Activated T-helper 1 cell treated with anti-CD3 and anti-CD28 coated beads, Interleukin-12 subunit alpha, Interleukin-12 subunit beta, Interleukin-2, Interleukin-4 antibody, amounts not matched to agents 30 ng/mL and 10 ng/mL and 1 ng/mL, durations not matched to agents 14 hours and 24 hours and 36 hours (primary cell): ENCODE data around the gene FARP1. TPM values are rescaled to one million over a fixed set of nuclear protein-coding genes. Genes with fewer than 3 reads are reported as not detected.

ENCODE experiments used
- DNase-seq: peaks from one replicate; pipeline ENCODE4 v3.0.0; 2021; ENCODE audit warnings: low spot score
- H3K27ac Mint-ChIP-seq: one replicate; pipeline ENCODE4 v1.8.0; 2021; ENCODE audit warnings: mild to moderate bottlenecking, mixed read lengths
- H3K27me3 Mint-ChIP-seq: one replicate; pipeline ENCODE4 v1.8.0; 2022; ENCODE audit warnings: mild to moderate bottlenecking, moderate library complexity, mixed read lengths; ENCODE audit not compliant: insufficient read depth
- H3K36me3 Mint-ChIP-seq: one replicate; pipeline ENCODE4 v1.8.0; 2021; ENCODE audit warnings: low read depth, mixed read lengths
- H3K4me1 Mint-ChIP-seq: one replicate; pipeline ENCODE4 v1.8.0; 2021; ENCODE audit warnings: low read depth, mixed read lengths
- H3K4me3 Mint-ChIP-seq: one replicate; pipeline ENCODE4 v1.8.0; 2021; ENCODE audit warnings: mild to moderate bottlenecking, moderate library complexity, mixed read lengths
- H3K9me3 Mint-ChIP-seq: one replicate; pipeline ENCODE4 v1.8.0; 2021; ENCODE audit warnings: mixed read lengths
- intact Hi-C: fragments of 100-400 bp; cut with micrococcal nuclease; formaldehyde crosslinking; loops from one replicate; pipeline ENCODE4 v1.15.1; 2024
- total RNA-seq: library from RNA; stranded (reverse); gene quantifications from 2 replicates; pipeline ENCODE4 v1.2.3, GENCODE V29; 2022

FARP1 gene
- total RNA-seq, 1 donor from 2014 or later = 0.34 TPM

GRCh38 chr13:98315466-98315865, 172.6 kb downstream of the FARP1 start:
- Mint-ChIP-seq H3K4me3 (no peak overlapping the region), H3K9me3 (no peaks in the 10 kb centered on the region), H3K27ac (no peak overlapping the region), H3K4me1 (no peaks in the 10 kb centered on the region), H3K27me3 (peaks cover 3% of the 10 kb centered on the region), H3K36me3 (no peaks in the 10 kb centered on the region)
- no peak for DNase-seq
- intact Hi-C loops = no loop called here

- Mint-ChIP-seq H3K9me3 (no peaks in the 10 kb centered on the region), H3K36me3 (no peaks in the 10 kb centered on the region), H3K4me1 (no peaks in the 10 kb centered on the region), H3K4me3 (no peak overlapping the region), H3K27ac (no peak overlapping the region), H3K27me3 (peaks cover 3% of the 10 kb centered on the region)
- intact Hi-C loops = no loop called here
- no peak for DNase-seq
Observed at GRCh38 chr13:98315902-98316301, 173.0 kb downstream of the FARP1 start.

GRCh38 chr13:98317573-98318171, 174.8 kb downstream of the FARP1 start:
- no peak for DNase-seq
- no peak overlapping the region for H3K4me3 Mint-ChIP-seq
- H3K36me3 Mint-ChIP-seq = no peaks in the 10 kb centered on the region
- peaks cover 3% of the 10 kb centered on the region for H3K27me3 Mint-ChIP-seq
- no peaks in the 10 kb centered on the region for H3K9me3 Mint-ChIP-seq
- no peak overlapping the region for H3K27ac Mint-ChIP-seq
- intact Hi-C loops = no loop called here
- H3K4me1 Mint-ChIP-seq = no peaks in the 10 kb centered on the region

- no peak overlapping the region for H3K4me3 Mint-ChIP-seq
- no peak overlapping the region for H3K27ac Mint-ChIP-seq
- no peaks in the 10 kb centered on the region for H3K4me1 Mint-ChIP-seq
- no peaks in the 10 kb centered on the region for H3K9me3 Mint-ChIP-seq
- DNase-seq = no peak
- H3K36me3 Mint-ChIP-seq = no peaks in the 10 kb centered on the region
- intact Hi-C loops = no loop called here
- peaks cover 3% of the 10 kb centered on the region for H3K27me3 Mint-ChIP-seq
Observed at GRCh38 chr13:98318263-98318878, 175.5 kb downstream of the FARP1 start.

- Mint-ChIP-seq H3K36me3 (no peaks in the 10 kb centered on the region), H3K4me3 (no peak overlapping the region), H3K4me1 (no peaks in the 10 kb centered on the region), H3K27ac (no peak overlapping the region), H3K27me3 (peaks cover 5% of the 10 kb centered on the region), H3K9me3 (no peaks in the 10 kb centered on the region)
- intact Hi-C loops = no loop called here
- no peak for DNase-seq
Observed at GRCh38 chr13:98320561-98321105, 177.7 kb downstream of the FARP1 start.

- H3K4me1 Mint-ChIP-seq = no peaks in the 10 kb centered on the region
- no peak overlapping the region for H3K27ac Mint-ChIP-seq
- peaks cover 5% of the 10 kb centered on the region for H3K27me3 Mint-ChIP-seq
- intact Hi-C loops = no loop called here
- H3K36me3 Mint-ChIP-seq = no peaks in the 10 kb centered on the region
- no peak for DNase-seq
- H3K9me3 Mint-ChIP-seq = no peaks in the 10 kb centered on the region
- no peak overlapping the region for H3K4me3 Mint-ChIP-seq
Observed at GRCh38 chr13:98321395-98321794, 178.5 kb downstream of the FARP1 start.

- no peaks in the 10 kb centered on the region for H3K36me3 Mint-ChIP-seq
- H3K9me3 Mint-ChIP-seq = no peaks in the 10 kb centered on the region
Observed at GRCh38 chr13:98322091-98322718, 179.3 kb downstream of the FARP1 start.

GRCh38 chr13:98324105-98324504, 181.2 kb downstream of the FARP1 start:
- peaks cover 2% of the 10 kb centered on the region for H3K27me3 Mint-ChIP-seq
- intact Hi-C loops = no loop called here
- no peaks in the 10 kb centered on the region for H3K9me3 Mint-ChIP-seq
- H3K27ac Mint-ChIP-seq = no peak overlapping the region
- H3K4me1 Mint-ChIP-seq = no peaks in the 10 kb centered on the region
- H3K4me3 Mint-ChIP-seq = no peak overlapping the region
- H3K36me3 Mint-ChIP-seq = no peaks in the 10 kb centered on the region
- DNase-seq = no peak

More at GRCh38 chr13:98322091-98322718, 179.3 kb downstream of the FARP1 start:
- intact Hi-C loops = no loop called here
- Mint-ChIP-seq H3K4me1 (no peaks in the 10 kb centered on the region), H3K4me3 (no peak overlapping the region), H3K27ac (no peak overlapping the region), H3K27me3 (peaks cover 5% of the 10 kb centered on the region)
- DNase-seq = no peak

- no peak for DNase-seq
- no peak overlapping the region for H3K4me3 Mint-ChIP-seq
- no peaks in the 10 kb centered on the region for H3K4me1 Mint-ChIP-seq
- H3K27me3 Mint-ChIP-seq = peaks cover 2% of the 10 kb centered on the region
- H3K36me3 Mint-ChIP-seq = no peaks in the 10 kb centered on the region
- no peaks in the 10 kb centered on the region for H3K9me3 Mint-ChIP-seq
- no peak overlapping the region for H3K27ac Mint-ChIP-seq
- intact Hi-C loops = no loop called here
Observed at GRCh38 chr13:98325724-98326123, 182.8 kb downstream of the FARP1 start.

GRCh38 chr13:98326291-98326690, 183.4 kb downstream of the FARP1 start:
- Mint-ChIP-seq H3K4me3 (no peak overlapping the region), H3K4me1 (no peaks in the 10 kb centered on the region), H3K27me3 (peaks cover 2% of the 10 kb centered on the region), H3K9me3 (no peaks in the 10 kb centered on the region), H3K27ac (no peak overlapping the region), H3K36me3 (no peaks in the 10 kb centered on the region)
- DNase-seq = no peak
- intact Hi-C loops = no loop called here

GRCh38 chr13:98327371-98328270, 184.7 kb downstream of the FARP1 start:
- Mint-ChIP-seq H3K4me3 (no peak overlapping the region), H3K27ac (no peak overlapping the region), H3K9me3 (no peaks in the 10 kb centered on the region), H3K27me3 (peaks cover 2% of the 10 kb centered on the region), H3K36me3 (no peaks in the 10 kb centered on the region), H3K4me1 (no peaks in the 10 kb centered on the region)
- no peak for DNase-seq
- intact Hi-C loops = no loop called here

- DNase-seq = no peak
- H3K9me3 Mint-ChIP-seq = no peaks in the 10 kb centered on the region
- no peak overlapping the region for H3K27ac Mint-ChIP-seq
- intact Hi-C loops = no loop called here
- no peak overlapping the region for H3K4me3 Mint-ChIP-seq
- H3K27me3 Mint-ChIP-seq = peaks cover 2% of the 10 kb centered on the region
- no peaks in the 10 kb centered on the region for H3K4me1 Mint-ChIP-seq
- H3K36me3 Mint-ChIP-seq = no peaks in the 10 kb centered on the region
Observed at GRCh38 chr13:98328511-98328910, 185.6 kb downstream of the FARP1 start.
